Spleen (tissue), 11 donors: ENCODE results near the gene HHAT. TPM values are rescaled to one million over a fixed set of nuclear protein-coding genes. Genes with fewer than 3 reads are reported as not detected.

ENCODE experiments used
- DNase-seq: peaks from one replicate; pipeline ENCODE4 v3.0.0-alpha.2; 2020
- H3K27ac ChIP-seq, 8 donors: fragments of 200-600 bp; sonication (generic) in 7 of 8; 1 replicate in 4 of 8; 2 replicates in 4 of 8; pipeline versions ENCODE4 v1.5.0 to v1.8.0; 2016 to 2021; ENCODE audit warnings: inconsistent platforms in 4 of 8, mild to moderate bottlenecking in 4 of 8, moderate library complexity in 1 of 8
- H3K27me3 ChIP-seq, 7 donors: fragments of 200-600 bp; sonication (generic) in 6 of 7; replicated peaks in 1 of 7; 1 replicate in 4 of 7; 2 replicates in 3 of 7; pipeline versions ENCODE4 v1.5.0 to v1.8.0; 2016 to 2021; ENCODE audit warnings: inconsistent platforms in 3 of 7, mild to moderate bottlenecking in 1 of 7
- H3K36me3 ChIP-seq, 6 donors: fragments of 200-600 bp; sonication (generic) in 5 of 6; 1 replicate in 4 of 6; 2 replicates in 2 of 6; pipeline versions ENCODE4 v1.5.0 to v1.8.0; 2016 to 2021; ENCODE audit warnings: inconsistent platforms in 2 of 6
- H3K4me1 ChIP-seq, 6 donors: fragments of 200-600 bp; sonication (generic) in 5 of 6; 1 replicate in 3 of 6; 2 replicates in 3 of 6; pipeline versions ENCODE4 v1.5.0 to v1.8.0; 2016 to 2021; ENCODE audit warnings: inconsistent platforms in 3 of 6
- H3K4me3 ChIP-seq, 8 donors: fragments of 200-600 bp; sonication (generic) in 7 of 8; 1 replicate in 4 of 8; 2 replicates in 4 of 8; pipeline versions ENCODE4 v1.5.0 to v1.8.0; 2016 to 2021; ENCODE audit warnings: inconsistent platforms in 4 of 8, mild to moderate bottlenecking in 4 of 8, moderate library complexity in 2 of 8
- H3K9me3 ChIP-seq, 8 donors: fragments of 200-600 bp; sonication (generic) in 7 of 8; 1 replicate in 4 of 8; 2 replicates in 4 of 8; pipeline versions ENCODE4 v1.5.0 to v1.8.0; 2016 to 2021; ENCODE audit warnings: inconsistent platforms in 4 of 8
- POLR2A ChIP-seq, 3 donors: fragments of 450-650 bp; IDR thresholded peaks; one replicate each; pipeline ENCODE4 v1.5.1; 2017; ENCODE audit warnings: antibody characterized with exemption in 3 of 3, mild to moderate bottlenecking in 1 of 3
- POLR2AphosphoS5 ChIP-seq, 3 donors: sonication (generic); formaldehyde crosslinking; IDR thresholded peaks; one replicate each; pipeline ENCODE4 v1.5.1; 2017; ENCODE audit warnings: antibody characterized with exemption in 3 of 3
- WGBS, 5 donors: extraction: QIAGEN DNeasy Blood & Tissue Kit in 3 of 5; methylation state at CpG; one replicate each; pipeline versions ENCODE4 v1.1.5 to v1.1.7; 2013 to 2018; 5-methylcytosine and 5-hydroxymethylcytosine counted together
- intact Hi-C: fragments of 100-400 bp; cut with DNase I; formaldehyde crosslinking; loops from one replicate; pipeline ENCODE4 v1.15.0; 2023; ENCODE audit warnings: low total_unique reads
- polyA plus RNA-seq, 3 donors: library from polyadenylated mRNA; stranded (reverse); fragments of 200-250 nt; gene quantifications; one replicate each; pipeline ENCODE4 v1.2.1, GENCODE V29; 2013
- total RNA-seq, 7 donors: library from RNA; depleted of rRNA in 3 of 7; stranded (reverse); fragments of >200 nt in 3 of 7; fragmentation: NEBNext Ultra II Directional in 4 of 7; extraction: Animal tissue kit (Norgen Biotek cat#: 25700) in 4 of 7; gene quantifications; one replicate each; pipeline versions ENCODE4 v1.1.0 to v1.2.1, GENCODE V29; 2016 to 2021
- TF ChIP-seq, protein P1 (sequence below), 11 experiments: fragments of 200-600 bp in 7 of 11; fragments of 450-650 bp in 4 of 11; sonication (generic) in 4 of 11; IDR thresholded peaks in 8 of 11; conservative IDR thresholded peaks in 3 of 11; 1 replicate in 7 of 11; 2 replicates in 4 of 11; pipeline versions ENCODE4 v1.4.0 to v1.8.0; 2016 to 2021; ENCODE audit warnings: antibody characterized with exemption in 11 of 11, inconsistent platforms in 4 of 11, mild to moderate bottlenecking in 1 of 11
- donor health status: healthy with polysubstance abuse.
- donor health status: DM: no; HTN: no; CAD: no; lungs with moderate emphysema.
- donor health status: DM: no; HTN: no; CAD: no.
- donor health status: Bipolar disorder and iron deficiency.
- donor health status: healthy.
- donor health status: DM: no; HTN: no; CAD: no.
- donor health status: DM: yes; HTN: yes; CAD: no.

Gene HHAT
- total and polyA plus RNA-seq, 10 donors = 1.3 to 8.8 (median 4.7) TPM

DNA sequence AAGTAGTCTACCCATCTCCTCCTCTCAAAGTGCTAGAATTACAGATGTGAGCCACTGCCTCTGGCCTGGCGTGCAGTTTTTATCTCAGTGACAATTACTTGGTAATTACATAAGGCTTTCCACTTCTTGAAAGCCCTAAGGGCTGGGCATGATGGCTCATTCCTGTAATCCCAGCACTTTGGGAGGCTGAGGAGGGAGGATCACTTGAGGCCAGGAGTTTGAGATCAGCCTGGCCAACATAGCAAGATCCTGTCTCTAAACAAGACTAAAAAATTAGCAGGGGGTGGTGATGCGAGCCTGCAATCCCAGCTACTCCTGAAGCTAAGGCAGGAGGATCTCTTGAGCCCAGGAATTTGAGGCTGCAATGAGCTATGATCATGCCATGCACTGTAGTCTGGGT, 7.7 kb downstream of the HHAT start:
- no peak overlapping the region for H3K4me3 ChIP-seq
- H3K36me3 ChIP-seq = no peaks in the 10 kb centered on the region
- no peaks in the 10 kb centered on the region for H3K27me3 ChIP-seq
- peaks cover 0 to 25% (median 10%) of the 10 kb centered on the region in 6 donors for H3K4me1 ChIP-seq
- TF ChIP-seq, protein P1, sequence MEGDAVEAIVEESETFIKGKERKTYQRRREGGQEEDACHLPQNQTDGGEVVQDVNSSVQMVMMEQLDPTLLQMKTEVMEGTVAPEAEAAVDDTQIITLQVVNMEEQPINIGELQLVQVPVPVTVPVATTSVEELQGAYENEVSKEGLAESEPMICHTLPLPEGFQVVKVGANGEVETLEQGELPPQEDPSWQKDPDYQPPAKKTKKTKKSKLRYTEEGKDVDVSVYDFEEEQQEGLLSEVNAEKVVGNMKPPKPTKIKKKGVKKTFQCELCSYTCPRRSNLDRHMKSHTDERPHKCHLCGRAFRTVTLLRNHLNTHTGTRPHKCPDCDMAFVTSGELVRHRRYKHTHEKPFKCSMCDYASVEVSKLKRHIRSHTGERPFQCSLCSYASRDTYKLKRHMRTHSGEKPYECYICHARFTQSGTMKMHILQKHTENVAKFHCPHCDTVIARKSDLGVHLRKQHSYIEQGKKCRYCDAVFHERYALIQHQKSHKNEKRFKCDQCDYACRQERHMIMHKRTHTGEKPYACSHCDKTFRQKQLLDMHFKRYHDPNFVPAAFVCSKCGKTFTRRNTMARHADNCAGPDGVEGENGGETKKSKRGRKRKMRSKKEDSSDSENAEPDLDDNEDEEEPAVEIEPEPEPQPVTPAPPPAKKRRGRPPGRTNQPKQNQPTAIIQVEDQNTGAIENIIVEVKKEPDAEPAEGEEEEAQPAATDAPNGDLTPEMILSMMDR (IDR thresholded peaks at IDR 0.05 in 8 of 11, conservative IDR thresholded peaks at IDR 0.05 in 3 of 11) = no peak
- TF ChIP-seq POLR2A (IDR thresholded peaks at IDR 0.05) (no peak), POLR2AphosphoS5 (IDR thresholded peaks at IDR 0.05) (no peak)
- WGBS, 5 donors = 91 to 100% (median 97%) methylated on average over 2 of the region's 2 CpGs
- intact Hi-C loops = no loop called here
- no peaks in the 10 kb centered on the region for H3K9me3 ChIP-seq
- H3K27ac ChIP-seq = no peak overlapping the region
- DNase-seq = no peak

DNA sequence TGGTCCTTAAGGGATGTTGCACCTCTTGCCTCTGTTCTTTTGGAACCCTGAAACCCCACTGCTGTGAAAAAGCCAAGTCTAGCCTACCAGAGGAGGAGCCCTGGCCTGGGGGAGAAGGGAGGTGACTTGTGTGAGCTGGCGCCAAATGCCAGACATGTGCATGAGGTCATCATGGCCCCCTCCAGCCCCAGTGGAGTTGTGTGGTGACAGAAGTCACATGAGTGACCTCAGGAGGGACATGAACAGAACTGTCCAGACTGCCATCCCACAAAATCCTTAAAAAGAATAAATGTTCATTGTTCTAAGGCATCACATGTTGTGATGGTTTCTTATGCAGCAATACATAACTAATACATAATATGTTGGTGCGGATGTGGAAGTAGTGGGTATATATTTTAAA, 10.8 kb downstream of the HHAT start:
- no peaks in the 10 kb centered on the region for H3K36me3 ChIP-seq
- no peak overlapping the region for H3K27ac ChIP-seq
- intact Hi-C loops = no loop called here
- peaks cover 5 to 44% (median 30%) of the 10 kb centered on the region in 6 donors for H3K4me1 ChIP-seq
- no peak overlapping the region for H3K4me3 ChIP-seq
- H3K9me3 ChIP-seq = no peaks in the 10 kb centered on the region
- TF ChIP-seq POLR2AphosphoS5 (IDR thresholded peaks at IDR 0.05) (no peak), POLR2A (IDR thresholded peaks at IDR 0.05) (no peak)
- TF ChIP-seq, protein P1 (IDR thresholded peaks at IDR 0.05 in 8 of 11, conservative IDR thresholded peaks at IDR 0.05 in 3 of 11) = no peak
- H3K27me3 ChIP-seq = no peaks in the 10 kb centered on the region
- DNase-seq = no peak
- WGBS, 5 donors = 91 to 97% (median 94%) methylated on average over 2 of the region's 2 CpGs

DNA sequence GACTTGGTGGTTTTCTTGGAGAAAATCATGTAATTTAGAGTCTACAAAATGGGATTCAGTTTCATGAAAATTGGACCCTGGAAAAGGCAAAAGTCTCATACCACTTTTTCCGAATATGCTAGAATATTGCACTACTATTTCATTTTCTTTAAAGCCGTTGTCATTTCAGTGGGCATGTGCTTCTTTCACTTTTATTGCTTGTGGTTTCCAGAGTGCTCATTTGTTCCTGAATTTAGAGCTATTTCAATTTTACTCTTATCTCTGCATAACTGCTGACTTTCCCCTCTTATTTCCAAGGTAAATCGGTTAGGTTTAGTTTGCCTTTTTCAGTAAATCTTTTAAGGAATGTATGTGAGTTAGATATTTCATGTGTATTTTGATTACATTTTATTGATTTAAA, 11.6 kb downstream of the HHAT start:
- Histone ChIP-seq H3K9me3 (no peaks in the 10 kb centered on the region), H3K4me3 (no peak overlapping the region), H3K27me3 (no peaks in the 10 kb centered on the region), H3K27ac (no peak overlapping the region), H3K36me3 (no peaks in the 10 kb centered on the region), H3K4me1 (peaks cover 5 to 46% (median 30%) of the 10 kb centered on the region in 6 donors)
- no peak for DNase-seq
- intact Hi-C loops = no loop called here
- TF ChIP-seq, protein P1 (IDR thresholded peaks at IDR 0.05 in 8 of 11, conservative IDR thresholded peaks at IDR 0.05 in 3 of 11) = no peak
- TF ChIP-seq POLR2AphosphoS5 (IDR thresholded peaks at IDR 0.05) (no peak), POLR2A (IDR thresholded peaks at IDR 0.05) (no peak)
- WGBS, 5 donors = 26 to 53% (median 29%) methylated on average over 3 of the region's 3 CpGs

DNA sequence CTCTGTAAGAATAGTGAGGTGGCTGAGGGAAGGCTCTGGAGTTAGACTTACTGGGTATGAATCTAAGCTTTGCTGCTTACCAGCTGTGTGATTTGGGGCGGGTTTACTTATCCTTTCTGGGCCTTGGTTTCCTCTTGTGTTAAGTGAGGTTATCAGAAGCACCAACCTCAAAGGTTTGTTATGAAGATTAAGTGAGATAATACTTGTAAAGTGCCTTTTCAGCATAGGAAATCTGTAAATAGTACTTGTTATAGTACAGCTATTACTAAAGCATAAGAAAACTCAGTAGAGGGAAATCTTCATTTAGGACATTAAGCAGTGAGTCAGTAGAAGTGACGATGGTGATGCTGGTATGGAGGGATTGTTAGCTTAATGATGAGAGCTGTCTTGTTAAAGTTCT, 12.1 kb downstream of the HHAT start:
- WGBS, 5 donors = 33 to 75% (median 58%) methylated on average over 2 of the region's 2 CpGs
- Histone ChIP-seq H3K27ac (no peak overlapping the region), H3K4me1 (peaks cover 5 to 46% (median 30%) of the 10 kb centered on the region in 6 donors), H3K27me3 (no peaks in the 10 kb centered on the region), H3K9me3 (no peaks in the 10 kb centered on the region), H3K36me3 (no peaks in the 10 kb centered on the region), H3K4me3 (no peak overlapping the region)
- TF ChIP-seq, protein P1 (IDR thresholded peaks at IDR 0.05 in 8 of 11, conservative IDR thresholded peaks at IDR 0.05 in 3 of 11) = no peak
- TF ChIP-seq POLR2AphosphoS5 (IDR thresholded peaks at IDR 0.05) (no peak), POLR2A (IDR thresholded peaks at IDR 0.05) (no peak)
- DNase-seq = no peak
- intact Hi-C loops = no loop called here
